Transverse colon (tissue), 4 donors: Measurements from ENCODE around the gene NBDY. TPM values are rescaled to one million over a fixed set of nuclear protein-coding genes. Genes with fewer than 3 reads are reported as not detected.

Experiments
- DNase-seq: peaks from one replicate; pipeline ENCODE4 v3.0.0-alpha.2; 2019
- H3K27ac ChIP-seq, 4 donors: fragments of 200-600 bp; sonication (generic); 2 replicates each; pipeline ENCODE4 v1.5.1; 2016 to 2018; ENCODE audit warnings: inconsistent platforms in 4 of 4
- H3K27me3 ChIP-seq: fragments of 200-600 bp; sonication (generic); 2 replicates; pipeline ENCODE4 v1.5.1; 2017; ENCODE audit warnings: inconsistent platforms
- H3K36me3 ChIP-seq, 4 donors: fragments of 200-600 bp; sonication (generic); 2 replicates each; pipeline ENCODE4 v1.5.1; 2017 to 2019; ENCODE audit warnings: inconsistent platforms in 4 of 4
- H3K4me1 ChIP-seq, 4 donors: fragments of 200-600 bp; sonication (generic); 2 replicates each; pipeline ENCODE4 v1.5.1; 2017 to 2020; ENCODE audit warnings: inconsistent platforms in 4 of 4
- H3K4me3 ChIP-seq, 4 donors: fragments of 200-600 bp; sonication (generic); 1 replicate in 1 of 4; 2 replicates in 3 of 4; pipeline versions ENCODE4 v1.5.1 to v1.6.1; 2017 to 2019; ENCODE audit warnings: inconsistent platforms in 4 of 4
- H3K9me3 ChIP-seq, 2 donors: fragments of 200-600 bp; sonication (generic); 2 replicates each; pipeline ENCODE4 v1.5.1; 2017 to 2019; ENCODE audit warnings: inconsistent platforms in 2 of 2
- CTCF ChIP-seq, 5 experiments: fragments of 200-600 bp in 3 of 5; fragments of 450-650 bp in 2 of 5; sonication (generic) in 3 of 5; IDR thresholded peaks; 1 replicate in 2 of 5; 2 replicates in 3 of 5; pipeline ENCODE4 v1.5.1; 2016 to 2017; ENCODE audit warnings: antibody characterized with exemption in 5 of 5, inconsistent platforms in 3 of 5, mild to moderate bottlenecking in 2 of 5, moderate library complexity in 1 of 5
- EP300 ChIP-seq: sonication (generic); formaldehyde crosslinking; IDR thresholded peaks from one replicate; pipeline ENCODE4 v1.6.1; 2017; ENCODE audit warnings: antibody characterized with exemption, low read depth
- POLR2A ChIP-seq: fragments of 450-650 bp; IDR thresholded peaks from one replicate; pipeline ENCODE4 v1.6.1; 2016; ENCODE audit warnings: antibody characterized with exemption, mild to moderate bottlenecking, moderate library complexity
- POLR2AphosphoS5 ChIP-seq, 3 donors: sonication (generic); formaldehyde crosslinking; IDR thresholded peaks; one replicate each; pipeline ENCODE4 v1.6.1; 2016; ENCODE audit warnings: antibody characterized with exemption in 3 of 3
- WGBS, 2 donors: methylation state at CpG; one replicate each; pipeline ENCODE4 v1.1.5; 2018; ENCODE audit warnings: low coverage in 1 of 2; 5-methylcytosine and 5-hydroxymethylcytosine counted together
- in situ Hi-C, 4 donors: fragments of 200-750 bp; cut with MboI; loops; one replicate each; pipeline versions ENCODE4 v1.15.0 to v1.15.1; 2017; ENCODE audit warnings: low sequenced_read_pairs in 3 of 4, low pct_ligation_motif_present in 1 of 4, low pct_unique_long_range_greater_than_20kb in 1 of 4
- intact Hi-C: fragments of 100-400 bp; cut with DNase I; formaldehyde crosslinking; loops from one replicate; pipeline ENCODE4 v1.15.1; 2023; ENCODE audit warnings: low total_unique reads
- total RNA-seq, 4 donors: library from RNA; depleted of rRNA; stranded (reverse); fragments of >200 nt; gene quantifications; one replicate each; pipeline ENCODE4 v1.1.0, GENCODE V29; 2016

The NBDY gene
- total RNA-seq, 4 donors from 2014 or later, result 4.1 to 10.5 (median 9.4) TPM; not detected in 1

- Histone ChIP-seq H3K4me1 (no peaks in the 10 kb centered on the region), H3K36me3 (no peaks in the 10 kb centered on the region), H3K9me3 (no peaks in the 10 kb centered on the region), H3K27ac (no peak overlapping the region), H3K4me3 (no peak overlapping the region), H3K27me3 (no peaks in the 10 kb centered on the region)
- no peak for DNase-seq
- intact Hi-C loops (no loop called here), in situ Hi-C loops (loop anchor here in 2 of 4 donors (25.0 kb wide), 2 partner anchors 183 to 483 kb away; partner anchors contain the start of gene UBQLN2 (in 1 of the 2))
- TF ChIP-seq POLR2A, result no peak
- 66 to 80% methylated on average over 2 to 4 of the region's 4 CpGs for WGBS, 2 donors
These were observed 16.0 kb downstream of the NBDY start for GRCh38 chrX:56744996-56745395.

- 85% methylated on average over 1 of the region's 1 CpG; no CpG with 5 or more reads in 1 of the 2 donors for WGBS, 2 donors
- no peaks in the 10 kb centered on the region for H3K9me3 ChIP-seq
- H3K36me3 ChIP-seq, result no peaks in the 10 kb centered on the region
- no peak for DNase-seq
- no peak overlapping the region for H3K27ac ChIP-seq
- no peak overlapping the region for H3K4me3 ChIP-seq
- no peaks in the 10 kb centered on the region for H3K4me1 ChIP-seq
- intact Hi-C loops, result no loop called here
- H3K27me3 ChIP-seq, result no peaks in the 10 kb centered on the region
- in situ Hi-C loops, result loop anchor here in 2 of 4 donors (25.0 kb wide), 2 partner anchors 185 to 485 kb away; partner anchors contain the start of gene UBQLN2 (in 1 of the 2)
- TF ChIP-seq POLR2A (no peak), CTCF (IDR thresholded peaks at IDR 0.05) (no peak), EP300 (no peak), POLR2AphosphoS5 (IDR thresholded peaks at IDR 0.05) (no peak)
These were observed 18.0 kb downstream of the NBDY start for GRCh38 chrX:56746996-56747395.

- no peaks in the 10 kb centered on the region for H3K9me3 ChIP-seq
- TF ChIP-seq CTCF (IDR thresholded peaks at IDR 0.05) (no peak), POLR2AphosphoS5 (IDR thresholded peaks at IDR 0.05) (no peak), POLR2A (no peak), EP300 (no peak)
- no peak overlapping the region for H3K27ac ChIP-seq
- in situ Hi-C loops (loop anchor here in 2 of 4 donors (25.0 kb wide), 1 partner anchor 236 kb away; the partner anchor contains the start of gene SPIN3 (in 2 of the 2)), intact Hi-C loops (no loop called here)
- H3K27me3 ChIP-seq, result no peaks in the 10 kb centered on the region
- H3K4me3 ChIP-seq, result no peak overlapping the region
- H3K36me3 ChIP-seq, result no peaks in the 10 kb centered on the region
- no peaks in the 10 kb centered on the region for H3K4me1 ChIP-seq
- DNase-seq, result no peak
These were observed 22.0 kb downstream of the NBDY start for GRCh38 chrX:56751071-56751470.

GRCh38 chrX:56757327-56757726 is 28.3 kb downstream of the NBDY start:
- intact Hi-C loops (no loop called here), in situ Hi-C loops (loop anchor here in 2 of 4 donors (25.0 kb wide), 1 partner anchor 230 kb away; the partner anchor contains the start of gene SPIN3 (in 2 of the 2))
- DNase-seq, result no peak
- Histone ChIP-seq H3K4me3 (no peak overlapping the region), H3K9me3 (no peaks in the 10 kb centered on the region), H3K4me1 (no peaks in the 10 kb centered on the region), H3K27me3 (no peaks in the 10 kb centered on the region), H3K36me3 (no peaks in the 10 kb centered on the region), H3K27ac (no peak overlapping the region)
- WGBS, 2 donors, result 72 to 80% methylated on average over 1 to 7 of the region's 7 CpGs
- no peak for TF ChIP-seq POLR2A
- TF ChIP-seq POLR2AphosphoS5 (IDR thresholded peaks at IDR 0.05), result no peak
- TF ChIP-seq EP300, result no peak
- TF ChIP-seq CTCF (IDR thresholded peaks at IDR 0.05), result no peak

- no peaks in the 10 kb centered on the region for H3K27me3 ChIP-seq
- no peaks in the 10 kb centered on the region for H3K36me3 ChIP-seq
- H3K27ac ChIP-seq, result no peak overlapping the region
- in situ Hi-C loops (loop anchor here in 2 of 4 donors (25.0 kb wide), 1 partner anchor 229 kb away; the partner anchor contains the start of gene SPIN3 (in 2 of the 2)), intact Hi-C loops (no loop called here)
- no peaks in the 10 kb centered on the region for H3K9me3 ChIP-seq
- no peak overlapping the region for H3K4me3 ChIP-seq
- WGBS, 2 donors, result 90% methylated on average over 4 of the region's 4 CpGs; no CpG with 5 or more reads in 1 of the 2 donors
- no peaks in the 10 kb centered on the region for H3K4me1 ChIP-seq
- DNase-seq, result no peak
- no peak for TF ChIP-seq POLR2A
- no peak for TF ChIP-seq POLR2AphosphoS5 (IDR thresholded peaks at IDR 0.05)
- no peak for TF ChIP-seq EP300
- no peak for TF ChIP-seq CTCF (IDR thresholded peaks at IDR 0.05)
These were observed 29.4 kb downstream of the NBDY start for GRCh38 chrX:56758456-56758855.
